ENCODE measurements around the gene PVR.

Gene PVR

DNA sequence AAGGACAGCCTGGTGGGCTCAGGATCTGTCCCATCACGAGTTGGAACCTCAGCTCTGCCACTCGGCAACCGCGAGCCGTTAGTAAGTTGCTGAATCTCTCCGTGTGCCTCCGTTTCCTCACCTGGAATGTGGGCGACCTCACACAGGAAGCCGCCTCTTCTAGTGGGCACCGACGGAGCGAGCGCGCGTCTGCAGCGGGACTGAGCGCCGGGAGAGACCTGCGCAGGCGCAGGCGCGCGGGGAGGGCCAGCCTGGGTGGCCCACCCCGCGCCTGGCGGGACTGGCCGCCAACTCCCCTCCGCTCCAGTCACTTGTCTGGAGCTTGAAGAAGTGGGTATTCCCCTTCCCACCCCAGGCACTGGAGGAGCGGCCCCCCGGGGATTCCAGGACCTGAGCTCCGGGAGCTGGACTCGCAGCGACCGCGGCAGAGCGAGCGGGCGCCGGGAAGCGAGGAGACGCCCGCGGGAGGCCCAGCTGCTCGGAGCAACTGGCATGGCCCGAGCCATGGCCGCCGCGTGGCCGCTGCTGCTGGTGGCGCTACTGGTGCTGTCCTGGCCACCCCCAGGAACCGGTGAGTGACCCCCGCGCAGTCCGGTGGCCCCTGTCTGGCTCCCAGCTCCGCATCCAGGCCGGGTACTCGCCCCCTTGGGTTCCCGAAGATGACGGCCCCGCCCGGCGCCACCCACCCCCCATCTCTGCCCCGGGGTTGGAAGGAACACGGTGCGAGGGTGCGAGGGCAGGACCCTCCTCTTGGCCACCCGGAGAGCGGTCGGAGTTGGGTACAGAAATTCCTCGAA lies at the start of gene PVR:
Gene PVR, plus strand, starts transcription at position 306 of the 797 bp plus-strand sequence. Its CDS starts 187 bp downstream, at position 493.
- ATAC-seq (ENCODE audit: insufficient read depth, low read depth) = no peak

DNA sequence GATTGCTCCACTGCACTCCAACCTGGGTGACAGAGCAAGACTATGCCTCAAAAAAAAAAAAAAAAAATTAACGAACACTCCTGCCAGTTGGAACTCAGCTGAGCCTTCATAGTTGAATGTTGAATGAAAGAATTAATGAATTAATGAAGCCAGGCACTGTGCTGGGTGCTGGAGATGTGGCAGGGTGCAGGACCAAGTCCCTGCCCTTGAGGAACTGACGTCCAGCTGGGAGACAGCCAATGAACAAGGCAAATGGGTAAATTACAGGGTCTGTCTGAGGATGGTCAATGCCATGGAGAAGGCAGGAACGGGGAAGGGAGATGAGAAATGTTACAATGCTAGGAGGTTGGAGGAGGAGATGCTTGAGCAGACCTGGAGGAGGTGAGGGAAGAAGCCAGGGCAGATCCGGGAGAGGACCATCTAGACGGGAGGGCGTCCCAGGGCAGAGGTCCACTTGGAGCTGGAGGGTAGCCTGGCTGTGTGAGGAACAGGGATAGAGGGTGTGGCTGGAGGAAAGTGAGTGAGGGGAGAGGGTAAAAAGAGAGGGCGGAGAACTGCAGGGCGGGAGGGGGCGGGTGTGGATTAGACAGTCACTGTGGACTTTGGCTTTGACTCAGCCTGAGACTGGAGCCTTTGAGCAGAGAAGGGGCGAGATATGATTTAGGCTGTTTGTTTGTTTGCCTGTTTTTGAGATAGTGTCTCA lies 47.1 kb upstream of the PVR start:
- H3K27ac ChIP-seq (ENCODE audit: low read length) = no peak overlapping the region
- no peaks in the 10 kb centered on the region for H3K9me3 ChIP-seq (ENCODE audit: insufficient read depth, low read length, severe bottlenecking)
- no peaks in the 10 kb centered on the region for H3K27me3 ChIP-seq (ENCODE audit: insufficient read depth, low read length, poor library complexity)
- no peak overlapping the region for H3K4me3 ChIP-seq (ENCODE audit: low read depth in 1 of 2, low read length in 2 of 2)
- ATAC-seq (ENCODE audit: insufficient read depth, low read depth) = no peak
- no peak for DNase-seq
- H4K20me1 ChIP-seq (ENCODE audit: insufficient read depth, low read length) = no peaks in the 10 kb centered on the region
- no peaks in the 10 kb centered on the region for H3K79me2 ChIP-seq (ENCODE audit: insufficient read depth, low read length)
- TF ChIP-seq, protein P1, sequence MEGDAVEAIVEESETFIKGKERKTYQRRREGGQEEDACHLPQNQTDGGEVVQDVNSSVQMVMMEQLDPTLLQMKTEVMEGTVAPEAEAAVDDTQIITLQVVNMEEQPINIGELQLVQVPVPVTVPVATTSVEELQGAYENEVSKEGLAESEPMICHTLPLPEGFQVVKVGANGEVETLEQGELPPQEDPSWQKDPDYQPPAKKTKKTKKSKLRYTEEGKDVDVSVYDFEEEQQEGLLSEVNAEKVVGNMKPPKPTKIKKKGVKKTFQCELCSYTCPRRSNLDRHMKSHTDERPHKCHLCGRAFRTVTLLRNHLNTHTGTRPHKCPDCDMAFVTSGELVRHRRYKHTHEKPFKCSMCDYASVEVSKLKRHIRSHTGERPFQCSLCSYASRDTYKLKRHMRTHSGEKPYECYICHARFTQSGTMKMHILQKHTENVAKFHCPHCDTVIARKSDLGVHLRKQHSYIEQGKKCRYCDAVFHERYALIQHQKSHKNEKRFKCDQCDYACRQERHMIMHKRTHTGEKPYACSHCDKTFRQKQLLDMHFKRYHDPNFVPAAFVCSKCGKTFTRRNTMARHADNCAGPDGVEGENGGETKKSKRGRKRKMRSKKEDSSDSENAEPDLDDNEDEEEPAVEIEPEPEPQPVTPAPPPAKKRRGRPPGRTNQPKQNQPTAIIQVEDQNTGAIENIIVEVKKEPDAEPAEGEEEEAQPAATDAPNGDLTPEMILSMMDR (IDR thresholded peaks at IDR 0.05; ENCODE audit: borderline replicate concordance, extremely low read depth, low read length, poor library complexity, severe bottlenecking) = no peak
- no peak for TF ChIP-seq EZH2 (IDR thresholded peaks at IDR 0.05; ENCODE audit: borderline replicate concordance, low read depth, low read length, severe bottlenecking)
- no peak overlapping the region for H3K4me2 ChIP-seq (ENCODE audit: insufficient read depth, low read length)
- H3K4me1 ChIP-seq (ENCODE audit: insufficient read depth, low read length) = no peaks in the 10 kb centered on the region
- no peak overlapping the region for H3K9ac ChIP-seq (ENCODE audit: low read depth, low read length)
- no peaks in the 10 kb centered on the region for H3K36me3 ChIP-seq (ENCODE audit: insufficient read depth, low read length)
- H2AFZ ChIP-seq (ENCODE audit: low read depth, low read length) = no peak overlapping the region

More for the DNA sequence above, at the start of gene PVR:
- Histone ChIP-seq H3K79me2 (ENCODE audit: insufficient read depth, low read length) (no peaks in the 10 kb centered on the region), H3K27ac (ENCODE audit: low read length) (no peak within 1 kb of the TSS), H3K9ac (ENCODE audit: low read depth, low read length) (no peak within 1 kb of the TSS), H3K4me2 (ENCODE audit: insufficient read depth, low read length) (no peak within 1 kb of the TSS), H3K9me3 (ENCODE audit: insufficient read depth, low read length, severe bottlenecking) (no peaks in the 10 kb centered on the region), H2AFZ (ENCODE audit: low read depth, low read length) (no peak within 1 kb of the TSS), H3K36me3 (ENCODE audit: insufficient read depth, low read length) (no peaks in the 10 kb centered on the region), H3K4me1 (ENCODE audit: insufficient read depth, low read length) (no peaks in the 10 kb centered on the region), H4K20me1 (ENCODE audit: insufficient read depth, low read length) (no peaks in the 10 kb centered on the region), H3K4me3 (ENCODE audit: low read depth in 1 of 2, low read length in 2 of 2) (no peak within 1 kb of the TSS), H3K27me3 (ENCODE audit: insufficient read depth, low read length, poor library complexity) (no peaks in the 10 kb centered on the region)
- no peak for DNase-seq
- no peak for TF ChIP-seq EZH2 (IDR thresholded peaks at IDR 0.05; ENCODE audit: borderline replicate concordance, low read depth, low read length, severe bottlenecking)

DNA sequence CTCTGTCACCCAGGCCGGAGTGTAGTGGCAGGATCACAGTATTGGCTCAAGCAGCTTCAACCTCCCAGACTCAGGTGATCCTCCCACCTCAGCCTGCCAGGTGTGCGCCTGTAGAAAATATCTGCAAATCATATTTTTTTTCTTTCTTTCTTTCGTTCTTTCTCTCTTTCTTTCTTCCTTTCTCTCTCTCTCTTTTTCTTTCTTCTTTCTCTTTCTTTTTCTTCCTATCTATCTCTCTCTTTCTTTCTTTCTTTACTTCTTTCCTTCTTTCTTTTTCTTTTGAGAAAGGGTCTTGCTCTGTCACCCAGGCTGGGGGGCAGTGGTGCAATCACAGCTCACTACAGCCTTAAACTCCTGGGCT lies 46.6 kb upstream of the PVR start:
- H3K4me1 ChIP-seq (ENCODE audit: insufficient read depth, low read length) = no peaks in the 10 kb centered on the region
- TF ChIP-seq EZH2 (IDR thresholded peaks at IDR 0.05; ENCODE audit: borderline replicate concordance, low read depth, low read length, severe bottlenecking) = no peak
- TF ChIP-seq, protein P1 (IDR thresholded peaks at IDR 0.05; ENCODE audit: borderline replicate concordance, extremely low read depth, low read length, poor library complexity, severe bottlenecking) = no peak
- no peaks in the 10 kb centered on the region for H3K36me3 ChIP-seq (ENCODE audit: insufficient read depth, low read length)
- no peak overlapping the region for H2AFZ ChIP-seq (ENCODE audit: low read depth, low read length)
- no peak for ATAC-seq (ENCODE audit: insufficient read depth, low read depth)
- no peak for DNase-seq
- H3K4me2 ChIP-seq (ENCODE audit: insufficient read depth, low read length) = no peak overlapping the region
- no peaks in the 10 kb centered on the region for H3K9me3 ChIP-seq (ENCODE audit: insufficient read depth, low read length, severe bottlenecking)
- no peaks in the 10 kb centered on the region for H4K20me1 ChIP-seq (ENCODE audit: insufficient read depth, low read length)
- H3K27ac ChIP-seq (ENCODE audit: low read length) = no peak overlapping the region
- H3K9ac ChIP-seq (ENCODE audit: low read depth, low read length) = no peak overlapping the region
- no peak overlapping the region for H3K4me3 ChIP-seq (ENCODE audit: low read depth in 1 of 2, low read length in 2 of 2)
- no peaks in the 10 kb centered on the region for H3K79me2 ChIP-seq (ENCODE audit: insufficient read depth, low read length)
- H3K27me3 ChIP-seq (ENCODE audit: insufficient read depth, low read length, poor library complexity) = no peaks in the 10 kb centered on the region

- TF ChIP-seq EZH2 (IDR thresholded peaks at IDR 0.05; ENCODE audit: borderline replicate concordance, low read depth, low read length, severe bottlenecking) = no peak
- TF ChIP-seq, protein P1 (IDR thresholded peaks at IDR 0.05; ENCODE audit: borderline replicate concordance, extremely low read depth, low read length, poor library complexity, severe bottlenecking) = no peak
- Histone ChIP-seq H3K36me3 (ENCODE audit: insufficient read depth, low read length) (no peaks in the 10 kb centered on the region), H4K20me1 (ENCODE audit: insufficient read depth, low read length) (no peaks in the 10 kb centered on the region), H2AFZ (ENCODE audit: low read depth, low read length) (no peak overlapping the region), H3K9ac (ENCODE audit: low read depth, low read length) (no peak overlapping the region), H3K9me3 (ENCODE audit: insufficient read depth, low read length, severe bottlenecking) (no peaks in the 10 kb centered on the region), H3K4me1 (ENCODE audit: insufficient read depth, low read length) (no peaks in the 10 kb centered on the region), H3K79me2 (ENCODE audit: insufficient read depth, low read length) (no peaks in the 10 kb centered on the region), H3K27ac (ENCODE audit: low read length) (no peak overlapping the region), H3K27me3 (ENCODE audit: insufficient read depth, low read length, poor library complexity) (no peaks in the 10 kb centered on the region), H3K4me2 (ENCODE audit: insufficient read depth, low read length) (no peak overlapping the region), H3K4me3 (ENCODE audit: low read depth in 1 of 2, low read length in 2 of 2) (no peak overlapping the region)
- DNase-seq (no peak), ATAC-seq (ENCODE audit: insufficient read depth, low read depth) (no peak)
These were observed 45.4 kb upstream of the PVR start for GRCh38 chr19:44598355-44598754.

Measured in DND-41 (cell line).